Sciatic nerve (tissue), 2 donors: Measurements from ENCODE around the gene ZNF641. TPM values are rescaled to one million over a fixed set of nuclear protein-coding genes. Genes with fewer than 3 reads are reported as not detected.
A peak's percentile ranks its signal among the peaks of the same experiment; 100 is the strongest.
"Not testable (repeated sequence)": the region's sequence is repeated elsewhere in the genome, so short reads cannot be mapped to it uniquely, and the experiment has no call there.

ENCODE experiments used
- ATAC-seq: fragments of 200-7000 bp; cut with Tn5 transposase; one replicate; pipeline ENCODE4 v1.9.1; 2020; ENCODE audit warnings: mild to moderate bottlenecking, moderate library complexity
- DNase-seq: peaks from one replicate; pipeline ENCODE4 v3.0.0-alpha.2; 2020; ENCODE audit warnings: low spot score
- intact Hi-C: fragments of 100-400 bp; cut with DNase I; formaldehyde crosslinking; loops from one replicate; pipeline ENCODE4 v1.14.2; 2022
- total RNA-seq: library from RNA; stranded (reverse); fragmentation: NEBNext Ultra II Directional; extraction: Animal tissue kit (Norgen Biotek cat#: 25700); gene quantifications from one replicate; pipeline ENCODE4 v1.2.1, GENCODE V29; 2021
- donor health status: DM: no; HTN: no; CAD: no.
- donor health status: DM: no; HTN: no; CAD: no.

The ZNF641 gene
- total RNA-seq, 1 donor from 2014 or later, result 24.8 TPM

GRCh38 chr12:48339442-48340117 is 11.1 kb downstream of the ZNF641 start:
- ATAC-seq, result no peak
- intact Hi-C loops, result no loop called here

DNA sequence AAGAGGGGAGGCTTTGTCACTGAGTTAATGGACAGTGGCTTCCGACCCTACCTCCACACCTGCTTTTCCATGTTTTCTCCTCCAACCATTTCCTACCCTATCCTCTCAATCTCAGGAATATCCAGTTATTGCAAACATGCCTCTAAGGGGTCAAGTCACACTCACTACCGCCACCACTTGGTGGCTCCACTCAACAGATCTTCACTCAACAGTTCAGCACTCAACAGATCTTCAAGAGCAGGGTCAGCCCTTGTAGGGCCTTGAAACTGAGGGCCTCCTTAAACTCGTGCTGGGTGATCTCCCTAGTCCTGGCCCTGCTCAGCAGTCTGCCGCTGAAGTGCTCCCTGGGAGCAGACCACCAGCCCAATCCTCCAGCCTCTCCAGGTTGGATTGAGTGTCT is 14.2 kb downstream of the ZNF641 start:
- DNase-seq (no peak), ATAC-seq (no peak)
- intact Hi-C loops, result no loop called here

More at GRCh38 chr12:48339442-48340117, 11.1 kb downstream of the ZNF641 start:
- DNase-seq, result no peak

GRCh38 chr12:48336061-48336460 is 14.7 kb downstream of the ZNF641 start:
- ATAC-seq (no peak), DNase-seq (no peak)
- intact Hi-C loops, result no loop called here

DNA sequence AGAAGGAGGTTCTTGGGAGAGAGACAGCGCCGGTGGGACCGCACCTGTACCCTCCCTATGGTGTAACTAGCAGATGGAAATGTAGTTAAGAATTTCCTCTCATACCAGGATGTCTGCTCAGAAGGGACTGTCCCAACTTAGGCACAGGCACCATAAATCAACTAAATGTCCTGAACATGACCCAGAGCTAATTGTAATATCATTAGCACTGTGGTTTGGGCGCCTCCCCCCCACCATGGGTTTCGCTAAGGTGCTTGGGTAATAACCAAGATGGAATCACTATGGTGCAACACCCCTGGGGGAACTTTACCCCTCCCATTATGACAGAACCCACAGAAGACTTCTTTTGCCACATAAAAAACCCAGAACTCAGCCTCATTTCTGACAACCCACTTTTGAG is 15.9 kb downstream of the ZNF641 start:
- ATAC-seq, result no peak
- intact Hi-C loops, result no loop called here
- DNase-seq, result no peak

DNA sequence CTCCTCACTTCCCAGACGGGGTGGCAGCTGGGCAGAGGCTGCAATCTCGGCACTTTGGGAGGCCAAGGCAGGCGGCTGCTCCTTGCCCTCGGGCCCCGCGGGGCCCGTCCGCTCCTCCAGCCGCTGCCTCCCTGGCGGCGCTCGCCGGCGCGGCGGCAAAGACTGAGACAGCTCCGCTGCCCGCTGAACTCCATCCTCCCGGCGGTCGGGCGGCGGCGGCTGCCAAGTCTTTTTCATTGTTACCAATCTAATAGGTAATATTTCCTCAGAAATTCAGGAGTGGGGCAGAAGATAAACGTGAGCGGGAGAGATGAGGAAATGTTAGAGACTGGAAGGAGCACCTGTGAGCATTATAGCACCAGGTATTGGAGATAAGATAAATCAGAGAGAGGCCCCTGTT is 17.0 kb downstream of the ZNF641 start:
- intact Hi-C loops, ATAC-seq, DNase-seq: not testable (repeated sequence)

DNA sequence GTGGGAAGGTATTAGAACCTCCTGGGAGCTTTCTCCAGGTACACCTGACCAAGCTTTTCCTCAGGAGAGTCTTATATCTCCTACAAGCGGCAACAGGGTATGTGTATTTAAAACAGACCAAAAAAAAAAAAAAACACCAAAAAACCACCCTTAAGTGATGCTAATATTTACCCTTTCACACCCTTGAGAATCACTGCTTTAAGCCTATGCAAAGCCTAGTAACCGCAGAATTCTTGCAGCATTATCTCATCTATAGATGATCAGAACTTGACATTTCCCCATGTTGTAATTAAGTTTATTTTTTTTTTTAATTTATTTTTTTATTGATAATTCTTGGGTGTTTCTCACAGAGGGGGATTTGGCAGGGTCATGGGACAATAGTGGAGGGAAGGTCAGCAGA is 19.3 kb downstream of the ZNF641 start:
- DNase-seq (no peak), ATAC-seq (no peak)
- intact Hi-C loops, result no loop called here

DNA sequence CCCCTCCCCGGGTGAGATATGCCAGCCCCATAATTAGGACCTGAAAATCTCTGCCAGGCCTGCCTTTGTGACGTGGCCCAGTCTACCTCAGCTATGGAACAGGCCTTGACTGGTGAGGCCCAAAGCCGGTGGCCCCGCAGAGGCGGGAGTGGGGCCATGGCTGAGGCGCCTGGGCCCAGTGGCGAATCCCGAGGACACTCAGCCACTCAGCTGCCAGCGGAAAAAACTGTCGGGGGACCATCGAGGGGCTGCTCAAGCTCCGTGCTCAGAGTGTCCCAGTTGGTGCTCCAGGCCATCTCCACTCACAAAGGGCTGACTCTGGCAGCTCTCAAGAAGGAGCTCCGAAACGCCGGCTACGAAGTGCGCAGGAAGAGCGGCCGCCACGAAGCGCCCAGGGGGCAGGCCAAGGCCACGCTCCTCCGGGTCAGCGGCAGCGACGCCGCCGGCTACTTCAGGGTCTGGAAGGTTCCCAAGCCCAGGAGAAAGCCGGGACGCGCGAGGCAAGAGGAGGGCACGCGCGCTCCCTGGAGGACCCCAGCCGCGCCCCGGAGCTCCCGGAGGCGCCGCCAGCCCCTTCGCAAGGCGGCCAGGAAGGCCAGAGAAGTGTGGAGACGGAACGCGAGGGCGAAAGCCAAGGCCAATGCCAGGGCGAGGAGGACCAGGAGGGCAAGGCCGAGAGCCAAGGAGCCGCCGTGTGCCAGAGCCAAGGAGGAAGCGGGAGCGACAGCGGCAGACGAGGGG is 21.4 kb downstream of the ZNF641 start:
- intact Hi-C loops, result no loop called here
- no peak for DNase-seq
- ATAC-seq, result no peak

DNA sequence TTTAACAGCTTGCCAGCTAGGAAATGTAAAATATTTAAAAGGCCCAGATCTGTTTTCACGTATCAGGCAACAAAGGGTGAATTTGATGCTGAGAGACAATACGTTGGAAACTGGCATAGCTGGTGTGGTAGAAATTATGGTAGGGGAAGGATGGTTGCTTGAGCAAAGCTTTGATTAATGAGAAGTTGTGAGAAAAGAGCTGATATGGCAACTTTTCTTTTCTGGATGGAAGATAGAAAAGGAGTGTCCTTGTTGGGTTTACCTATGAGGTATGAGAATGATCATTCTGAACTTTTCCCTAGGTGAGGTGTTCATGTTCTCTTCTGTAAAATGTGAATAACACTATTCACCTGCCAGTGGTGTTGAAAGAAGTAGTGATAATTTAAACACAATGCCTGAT is 34.2 kb downstream of the ZNF641 start:
- intact Hi-C loops, result no loop called here
- ATAC-seq (no peak), DNase-seq (no peak)

DNA sequence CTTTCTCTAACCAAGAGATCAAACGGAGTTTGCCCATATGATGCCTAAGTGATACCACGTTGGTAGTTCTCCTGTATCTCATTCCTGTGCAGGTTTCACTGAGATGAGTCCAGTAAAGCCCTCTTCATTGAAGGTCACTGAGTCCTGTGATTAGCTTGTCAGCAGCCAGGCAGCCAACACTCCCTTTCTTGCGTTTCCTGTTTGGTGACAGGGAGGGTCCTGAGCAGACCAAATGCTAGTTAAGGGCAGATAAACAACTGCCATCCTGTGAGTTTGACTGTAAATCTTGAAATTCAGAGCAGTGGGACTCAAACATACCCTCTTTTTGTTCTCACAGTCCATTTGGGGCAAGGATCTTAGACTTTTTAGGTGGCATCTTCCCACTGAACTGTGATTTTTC is 39.4 kb downstream of the ZNF641 start:
- DNase-seq, result no peak
- intact Hi-C loops, result no loop called here
- ATAC-seq, result no peak

GRCh38 chr12:48307269-48307668 is 43.5 kb downstream of the ZNF641 start:
- no peak for DNase-seq
- intact Hi-C loops, result no loop called here
- no peak for ATAC-seq

DNA sequence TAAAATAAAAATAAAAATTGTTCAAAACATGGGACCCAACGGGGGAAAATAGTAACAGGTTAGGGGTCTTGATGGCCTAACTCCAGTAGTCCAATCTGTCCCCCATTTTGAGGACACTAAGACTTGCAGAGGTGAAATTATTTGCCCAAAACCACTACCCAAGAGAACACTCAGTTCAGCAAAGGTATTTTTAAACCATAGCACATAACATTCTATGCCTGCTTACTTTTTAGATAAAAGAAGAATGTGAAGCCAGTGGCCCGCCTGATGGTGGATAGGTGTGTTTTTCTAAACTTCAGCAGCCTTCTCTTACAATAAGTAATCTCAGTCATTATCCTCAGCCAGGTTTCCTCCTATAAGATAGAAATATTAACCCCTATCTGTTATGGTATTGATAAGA is 45.5 kb downstream of the ZNF641 start:
- DNase-seq, result no peak
- ATAC-seq, result no peak
- intact Hi-C loops, result no loop called here

DNA sequence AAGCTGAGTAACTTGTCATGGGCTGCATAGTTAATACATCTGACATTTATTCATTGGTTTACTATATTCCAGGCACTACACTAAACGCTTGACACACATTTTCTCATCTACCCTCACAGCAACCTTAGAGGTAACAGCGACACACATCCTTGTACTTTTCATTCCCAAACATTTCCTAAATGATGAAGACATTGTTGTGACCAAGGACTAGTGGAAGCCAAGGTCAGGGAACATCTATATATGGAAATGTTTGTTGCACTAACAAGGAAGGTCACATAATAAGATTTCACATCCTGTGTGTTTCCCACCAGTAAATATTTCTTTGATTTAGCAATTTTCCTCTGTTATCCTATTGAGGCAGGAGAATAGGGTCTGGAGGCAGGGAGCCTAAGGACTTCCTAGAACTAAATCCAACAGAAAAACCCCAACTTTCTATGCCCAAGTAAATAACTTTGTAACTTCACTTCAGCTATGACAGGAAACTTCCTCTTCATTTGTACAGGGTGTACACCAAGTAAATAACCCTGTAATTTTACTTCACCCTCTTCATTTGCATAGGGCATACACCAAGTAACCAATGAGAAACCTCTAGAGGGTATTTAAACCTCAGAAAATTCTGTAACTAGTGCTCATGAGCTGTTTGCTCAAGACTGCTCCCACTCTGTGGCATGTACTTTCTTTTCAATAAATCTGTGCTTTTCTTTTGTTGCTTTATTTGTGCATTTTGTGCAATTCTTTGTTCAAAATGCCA is 48.4 kb downstream of the ZNF641 start:
- ATAC-seq, result no peak
- intact Hi-C loops, result no loop called here
- DNase-seq, result no peak

DNA sequence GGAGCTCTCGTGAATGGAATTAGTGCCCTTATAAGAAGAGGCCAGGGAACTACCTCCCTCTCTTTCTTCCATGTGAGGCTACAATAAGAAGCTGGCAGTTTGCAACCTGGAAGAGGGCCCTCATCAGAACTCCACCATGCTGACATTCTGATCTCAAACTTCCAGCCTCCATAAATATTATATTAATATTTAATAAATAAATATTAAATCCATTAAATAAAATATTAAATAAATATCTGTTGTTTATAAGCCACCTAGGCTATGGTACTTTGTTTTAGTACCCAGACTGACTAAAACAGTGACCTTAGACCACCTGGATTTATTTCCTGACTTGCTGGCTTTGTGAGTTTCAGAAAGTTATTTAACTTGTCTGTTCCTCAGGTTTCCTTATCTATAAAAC is 49.9 kb downstream of the ZNF641 start:
- no peak for ATAC-seq

GRCh38 chr12:48296586-48297282 is 54.0 kb downstream of the ZNF641 start:
- DNase-seq, result peak; percentile 71
- peak; percentile 98 for ATAC-seq
- intact Hi-C loops, result no loop called here

More for the DNA sequence above, 49.9 kb downstream of the ZNF641 start:
- no peak for DNase-seq
- intact Hi-C loops, result no loop called here

- intact Hi-C loops, result no loop called here
- DNase-seq (no peak), ATAC-seq (no peak)
These were observed 58.7 kb downstream of the ZNF641 start for GRCh38 chr12:48292040-48292439.

- intact Hi-C loops, result no loop called here
- DNase-seq (no peak), ATAC-seq (no peak)
These were observed 59.2 kb downstream of the ZNF641 start for GRCh38 chr12:48291511-48291910.

DNA sequence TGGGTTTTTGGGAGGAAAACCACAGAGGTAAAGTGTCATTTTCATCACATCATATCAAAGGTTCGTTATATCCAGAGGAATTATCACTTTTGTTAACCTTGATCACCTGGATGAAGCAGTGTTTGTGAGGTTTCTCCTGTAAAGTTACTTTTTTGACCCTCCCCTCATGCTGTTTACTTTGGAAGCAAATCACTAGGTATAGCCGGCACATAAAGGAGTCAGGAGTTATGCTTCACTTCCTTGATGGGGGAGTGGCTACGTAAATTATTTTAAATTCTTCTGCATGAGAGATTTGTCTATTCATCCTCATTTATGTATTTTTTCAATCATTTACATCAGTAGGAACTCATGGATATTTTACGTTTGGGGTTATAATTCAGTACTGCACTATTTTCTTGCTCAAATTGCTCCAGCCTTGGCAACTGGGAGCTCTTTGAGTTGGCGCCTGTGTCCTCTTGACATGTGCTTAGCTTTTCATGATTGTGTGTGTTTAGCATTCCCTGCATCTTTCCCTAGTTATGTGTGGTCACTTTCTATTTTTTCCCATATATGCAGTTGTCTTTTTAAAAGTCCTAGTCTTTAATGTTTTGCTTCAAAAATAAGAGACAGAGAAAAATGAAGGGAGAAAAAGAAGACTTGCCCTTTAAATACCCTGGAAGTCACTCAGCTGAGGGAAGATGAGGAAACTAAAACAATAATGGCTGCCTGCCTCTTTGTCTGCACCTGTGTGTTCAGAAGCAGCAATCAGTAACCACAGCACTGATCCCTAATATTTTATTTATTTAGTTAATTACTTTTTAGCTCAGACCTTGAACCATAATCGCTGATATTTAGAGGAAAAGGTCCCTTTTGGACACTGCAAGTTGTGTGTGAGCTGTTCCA is 62.1 kb downstream of the ZNF641 start:
- no peak for ATAC-seq
- no peak for DNase-seq
- intact Hi-C loops, result no loop called here
